IMR-90 (cell line): ENCODE measurements around the gene DIP2C. TPM values are rescaled to one million over a fixed set of nuclear protein-coding genes. Genes with fewer than 3 reads are reported as not detected.

Experiments
- ATAC-seq: fragments of 200-7000 bp; cut with Tn5 transposase; 2 replicates; pipeline ENCODE4 v1.9.1; 2020; ENCODE audit warnings: low read depth, mild to moderate bottlenecking, moderate library complexity
- BruUV-seq: library from RNA; stranded (reverse); fragments of 400-500 nt; replicated peaks from 2 replicates; lab custom pipeline; 2021; lab: Mats Ljungman, UMichigan
- CTCF ChIA-PET: fragments of 300-600 bp; formaldehyde crosslinking; extraction: SDS; loops from one replicate; lab custom pipeline; 2021; ENCODE audit warnings: antibody characterized with exemption; lab: Yijun Ruan, JAX
- POLR2A ChIA-PET: fragments of 300-600 bp; sonication (Branson Sonifier 250); formaldehyde crosslinking; loops from one replicate; lab custom pipeline; 2022; ENCODE audit warnings: antibody characterized with exemption; ENCODE audit not compliant: unreplicated experiment; lab: Charles Lee
- DNase-seq: peaks from one replicate; pipeline ENCODE4 v3.0.0; 2013
- H2AFZ ChIP-seq: replicated peaks from 2 replicates; pipeline ENCODE3; 2013; ENCODE audit warnings: low read length, mild to moderate bottlenecking; ENCODE audit not compliant: poor library complexity
- H2AK5ac ChIP-seq: 2 replicates; pipeline ENCODE4 v1.6.1; 2013; ENCODE audit warnings: low read depth, low read length, inconsistent platforms
- H2AK9ac ChIP-seq: replicated peaks from 2 replicates; pipeline ENCODE3; 2013; ENCODE audit warnings: mild to moderate bottlenecking, low read depth, low read length, moderate library complexity; ENCODE audit not compliant: poor library complexity
- H2BK120ac ChIP-seq: 2 replicates; pipeline ENCODE4 v1.6.1; 2013; ENCODE audit warnings: low read depth, low read length, inconsistent platforms
- H2BK15ac ChIP-seq: 3 replicates; pipeline ENCODE4 v1.6.1; 2013; ENCODE audit warnings: low read depth, low read length, inconsistent platforms
- H2BK20ac ChIP-seq: 2 replicates; pipeline ENCODE4 v1.6.1; 2013; ENCODE audit warnings: low read depth, mild to moderate bottlenecking, inconsistent platforms, low read length, moderate library complexity
- H2BK5ac ChIP-seq: 2 replicates; pipeline ENCODE4 v1.6.1; 2013; ENCODE audit warnings: mild to moderate bottlenecking, low read depth, low read length, inconsistent platforms; ENCODE audit not compliant: poor library complexity, severe bottlenecking
- H3K14ac ChIP-seq: replicated peaks from 2 replicates; pipeline ENCODE4 v1.6.1; 2013; ENCODE audit warnings: low read depth, low read length, inconsistent platforms
- H3K18ac ChIP-seq: 2 replicates; pipeline ENCODE4 v1.6.1; 2013; ENCODE audit warnings: low read depth, low read length, control low read depth
- H3K23ac ChIP-seq: 2 replicates; pipeline ENCODE4 v1.6.1; 2013; ENCODE audit warnings: low read depth, low read length, inconsistent platforms
- H3K27ac ChIP-seq: 2 replicates; pipeline ENCODE4 v1.5.1; 2013; ENCODE audit warnings: mild to moderate bottlenecking, control low read depth, low read length; ENCODE audit not compliant: insufficient read depth
- H3K27me3 ChIP-seq: 2 replicates; pipeline ENCODE4 v1.6.1; 2013; ENCODE audit warnings: low read length; ENCODE audit not compliant: control insufficient read depth, insufficient read depth
- H3K36me3 ChIP-seq: 2 replicates; pipeline ENCODE4 v1.6.1; 2013; ENCODE audit warnings: low read length, mixed read lengths; ENCODE audit not compliant: control insufficient read depth, insufficient read depth
- H3K4ac ChIP-seq: 2 replicates; pipeline ENCODE4 v1.6.1; 2013; ENCODE audit warnings: low read depth, low read length, inconsistent platforms
- H3K4me1 ChIP-seq: 2 replicates; pipeline ENCODE4 v1.6.1; 2013; ENCODE audit warnings: low read length, mixed read lengths; ENCODE audit not compliant: control insufficient read depth, insufficient read depth
- H3K4me2 ChIP-seq: 2 replicates; pipeline ENCODE4 v1.6.1; 2013; ENCODE audit warnings: low read depth, mild to moderate bottlenecking, control low read depth, low read length, moderate library complexity
- H3K4me3 ChIP-seq: 2 replicates; pipeline ENCODE4 v1.5.1; 2013; ENCODE audit warnings: low read depth, mild to moderate bottlenecking, control low read depth, low read length, moderate library complexity; ENCODE audit not compliant: insufficient read depth
- H3K56ac ChIP-seq: 2 replicates; pipeline ENCODE4 v1.6.1; 2013; ENCODE audit warnings: low read length, inconsistent platforms; ENCODE audit not compliant: insufficient read depth; ENCODE audit errors: extremely low read depth
- H3K79me1 ChIP-seq, 2 experiments: 2 replicates each; pipeline ENCODE4 v1.6.1; 2013; ENCODE audit warnings: low read length in 2 of 2, inconsistent platforms in 1 of 2, low read depth in 1 of 2
- H3K9ac ChIP-seq: 2 replicates; pipeline ENCODE4 v1.6.1; 2013; ENCODE audit warnings: low read depth, low read length, control low read depth
- H3K9me1 ChIP-seq: 2 replicates; pipeline ENCODE4 v1.6.1; 2013; ENCODE audit warnings: low read length, inconsistent platforms; ENCODE audit not compliant: insufficient read depth
- H3K9me3 ChIP-seq: 2 replicates; pipeline ENCODE4 v1.6.1; 2013; ENCODE audit warnings: low read length; ENCODE audit not compliant: control insufficient read depth, insufficient read depth
- H4K20me1 ChIP-seq: 2 replicates; pipeline ENCODE4 v1.6.1; 2013; ENCODE audit warnings: low read length, inconsistent platforms; ENCODE audit not compliant: insufficient read depth
- H4K5ac ChIP-seq: 2 replicates; pipeline ENCODE4 v1.6.1; 2013; ENCODE audit warnings: mild to moderate bottlenecking, low read depth, low read length, control low read depth
- H4K8ac ChIP-seq, 2 experiments: 2 replicates each; pipeline ENCODE4 v1.6.1; 2013; ENCODE audit warnings: low read depth in 2 of 2, low read length in 2 of 2, control low read depth in 1 of 2, inconsistent platforms in 1 of 2
- H4K91ac ChIP-seq: 2 replicates; pipeline ENCODE4 v1.6.1; 2013; ENCODE audit warnings: low read depth, low read length, inconsistent platforms; ENCODE audit not compliant: insufficient read depth
- BHLHE40 ChIP-seq: fragments of 150-350 bp; IDR thresholded peaks from 2 replicates; pipeline ENCODE4 v1.6.1; 2016; ENCODE audit warnings: mild to moderate bottlenecking, low read depth, low read length
- FOS ChIP-seq: fragments of 150-350 bp; IDR thresholded peaks from 2 replicates; pipeline ENCODE4 v1.6.1; 2016; ENCODE audit warnings: low read depth, low read length
- MXI1 ChIP-seq: IDR thresholded peaks from 2 replicates; pipeline ENCODE4 v1.6.1; 2012; ENCODE audit warnings: low read depth, mild to moderate bottlenecking, low read length, moderate library complexity, borderline replicate concordance
- NFE2L2 ChIP-seq: fragments of 150-350 bp; IDR thresholded peaks from 2 replicates; pipeline ENCODE4 v1.6.1; 2016; ENCODE audit warnings: low read depth, mild to moderate bottlenecking, low read length
- RCOR1 ChIP-seq: IDR thresholded peaks from 2 replicates; pipeline ENCODE4 v1.6.1; 2012; ENCODE audit warnings: mild to moderate bottlenecking, low read length, improper control_type of control experiment; ENCODE audit not compliant: insufficient replicate concordance
- SMC3 ChIP-seq: fragments of 150-350 bp; IDR thresholded peaks from 2 replicates; pipeline ENCODE4 v1.6.1; 2016; ENCODE audit warnings: low read depth, mild to moderate bottlenecking, antibody characterized with exemption, low read length, moderate library complexity
- WGBS, 2 experiments: methylation state at CpG; one replicate each; pipeline versions ENCODE4 v1.1.5 to v1.1.7; 2013; ENCODE audit warnings: missing lambda C conversion rate in 2 of 2; ENCODE audit not compliant: insufficient read length in 1 of 2; ENCODE audit errors: extremely low coverage in 2 of 2; 5-methylcytosine and 5-hydroxymethylcytosine counted together
- dilution Hi-C: fragments of 300-500 bp; cut with HindIII; formaldehyde crosslinking; loops from one replicate; pipeline ENCODE4 v1.14.3; 2018; ENCODE audit warnings: low sequenced_read_pairs; ENCODE audit not compliant: unreplicated experiment
- in situ Hi-C: fragments of 300-500 bp; cut with MboI; formaldehyde crosslinking; loops from 3 replicates; pipeline ENCODE4 v1.14.3; 2019; ENCODE audit warnings: low sequenced_read_pairs, inconsistent platforms, mixed read lengths
- intact Hi-C: fragments of 100-400 bp; cut with micrococcal nuclease; formaldehyde crosslinking; loops from 2 replicates; pipeline ENCODE4 v1.10.0; 2022
- polyA plus RNA-seq, 3 experiments: library from polyadenylated mRNA; depleted of rRNA; stranded (reverse); fragments of >200 nt; gene quantifications; 2 replicates each; pipeline ENCODE4 v1.2.3, GENCODE V29; 2012; ENCODE audit warnings: low replicate concordance in 1 of 3
- total RNA-seq: library from RNA; depleted of rRNA; stranded (reverse); fragments of >200 nt; gene quantifications from 2 replicates; pipeline ENCODE4 v1.2.3, GENCODE V29; 2012
- TF ChIP-seq, protein P1 (sequence below): conservative IDR thresholded peaks from 2 replicates; pipeline ENCODE4 v1.5.1; 2012; ENCODE audit warnings: mild to moderate bottlenecking, low read depth, low read length, improper control_type of control experiment
- TF ChIP-seq, protein P2 (sequence below): fragments of 150-350 bp; IDR thresholded peaks from 2 replicates; pipeline ENCODE4 v1.6.1; 2016; ENCODE audit warnings: low read depth, mild to moderate bottlenecking, low read length, moderate library complexity, borderline replicate concordance

DIP2C gene
- total and polyA plus RNA-seq, 2 of the 4 experiments (the other 2 are of a cell fraction), result 8.6 to 17.3 TPM

DNA sequence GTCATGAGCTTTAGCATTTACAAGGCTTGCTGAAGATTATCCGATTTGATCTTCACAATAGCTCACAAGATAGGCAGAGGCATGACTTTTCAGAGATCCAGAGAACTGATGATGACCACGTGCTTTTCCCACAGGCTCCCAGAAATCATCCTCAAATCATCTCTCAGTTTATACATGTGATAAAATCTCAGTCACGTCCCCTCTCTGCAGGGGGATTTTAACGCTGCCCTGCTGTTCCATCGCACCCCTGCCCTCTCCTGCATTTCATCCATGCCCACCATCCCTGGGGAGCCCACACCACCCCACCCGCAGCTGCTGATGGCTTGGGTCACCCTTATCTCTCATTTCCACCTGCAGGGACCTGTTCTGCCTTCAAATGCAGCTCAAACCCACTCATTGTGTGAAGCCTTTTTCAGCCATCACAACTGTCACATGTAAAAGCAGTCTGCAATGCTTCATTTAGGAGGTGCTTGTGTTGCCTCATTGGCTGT, 141.8 kb downstream of the DIP2C start:
- in situ Hi-C loops, result no loop called here
- no TSS peak for BruUV-seq

More for the DNA sequence above, 141.8 kb downstream of the DIP2C start:
- H2AFZ ChIP-seq, result no peak overlapping the region
- no peak overlapping the region for H2BK120ac ChIP-seq
- no peak overlapping the region for H3K56ac ChIP-seq
- H2BK15ac ChIP-seq, result no peak overlapping the region
- intact Hi-C loops, result no loop called here
- ATAC-seq (no peak; the same call in 1 of the 2 replicates), DNase-seq (no peak)
- H3K79me1 ChIP-seq, result peaks cover 42 to 91% of the 10 kb centered on the region in 2 experiments
- no peak overlapping the region for H2BK20ac ChIP-seq
- WGBS, 2 experiments, result 66% methylated on average over 4 of the region's 6 CpGs; no CpG with 5 or more reads in 1 of the 2 experiments
- H2AK9ac ChIP-seq, result no peak overlapping the region
- H3K4me3 ChIP-seq, result no peak overlapping the region
- H3K4me1 ChIP-seq, result peaks cover 5% of the 10 kb centered on the region
- no peak overlapping the region for H4K5ac ChIP-seq
- H2BK5ac ChIP-seq, result no peak overlapping the region
- H4K20me1 ChIP-seq, result peaks cover 82% of the 10 kb centered on the region
- H3K9me3 ChIP-seq, result no peaks in the 10 kb centered on the region
- 0 out of 2 replicates have a peak, but pooled peaks cover 2% of the 10 kb centered on the region for H3K36me3 ChIP-seq
- H3K9me1 ChIP-seq, result peaks cover 21% of the 10 kb centered on the region
- no peak overlapping the region for H3K9ac ChIP-seq
- H3K23ac ChIP-seq, result peak overlapping the region; percentile 62; the same call in 1 of the 2 replicates
- no peak overlapping the region for H3K27ac ChIP-seq
- ChIA-PET POLR2A (no interaction called here), CTCF (no interaction called here)
- no peak overlapping the region for H3K18ac ChIP-seq
- H3K27me3 ChIP-seq, result no peaks in the 10 kb centered on the region
- TF ChIP-seq MXI1, result 0 out of 2 replicates have a peak, but pooled peaks have one; percentile 23
- no peak for TF ChIP-seq FOS
- TF ChIP-seq BHLHE40, result no peak
- TF ChIP-seq, protein P1, sequence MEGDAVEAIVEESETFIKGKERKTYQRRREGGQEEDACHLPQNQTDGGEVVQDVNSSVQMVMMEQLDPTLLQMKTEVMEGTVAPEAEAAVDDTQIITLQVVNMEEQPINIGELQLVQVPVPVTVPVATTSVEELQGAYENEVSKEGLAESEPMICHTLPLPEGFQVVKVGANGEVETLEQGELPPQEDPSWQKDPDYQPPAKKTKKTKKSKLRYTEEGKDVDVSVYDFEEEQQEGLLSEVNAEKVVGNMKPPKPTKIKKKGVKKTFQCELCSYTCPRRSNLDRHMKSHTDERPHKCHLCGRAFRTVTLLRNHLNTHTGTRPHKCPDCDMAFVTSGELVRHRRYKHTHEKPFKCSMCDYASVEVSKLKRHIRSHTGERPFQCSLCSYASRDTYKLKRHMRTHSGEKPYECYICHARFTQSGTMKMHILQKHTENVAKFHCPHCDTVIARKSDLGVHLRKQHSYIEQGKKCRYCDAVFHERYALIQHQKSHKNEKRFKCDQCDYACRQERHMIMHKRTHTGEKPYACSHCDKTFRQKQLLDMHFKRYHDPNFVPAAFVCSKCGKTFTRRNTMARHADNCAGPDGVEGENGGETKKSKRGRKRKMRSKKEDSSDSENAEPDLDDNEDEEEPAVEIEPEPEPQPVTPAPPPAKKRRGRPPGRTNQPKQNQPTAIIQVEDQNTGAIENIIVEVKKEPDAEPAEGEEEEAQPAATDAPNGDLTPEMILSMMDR, result no peak
- TF ChIP-seq NFE2L2, result no peak
- TF ChIP-seq SMC3, result no peak
- TF ChIP-seq RCOR1, result no peak
- TF ChIP-seq, protein P2, sequence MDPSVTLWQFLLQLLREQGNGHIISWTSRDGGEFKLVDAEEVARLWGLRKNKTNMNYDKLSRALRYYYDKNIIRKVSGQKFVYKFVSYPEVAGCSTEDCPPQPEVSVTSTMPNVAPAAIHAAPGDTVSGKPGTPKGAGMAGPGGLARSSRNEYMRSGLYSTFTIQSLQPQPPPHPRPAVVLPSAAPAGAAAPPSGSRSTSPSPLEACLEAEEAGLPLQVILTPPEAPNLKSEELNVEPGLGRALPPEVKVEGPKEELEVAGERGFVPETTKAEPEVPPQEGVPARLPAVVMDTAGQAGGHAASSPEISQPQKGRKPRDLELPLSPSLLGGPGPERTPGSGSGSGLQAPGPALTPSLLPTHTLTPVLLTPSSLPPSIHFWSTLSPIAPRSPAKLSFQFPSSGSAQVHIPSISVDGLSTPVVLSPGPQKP, result no peak
- H3K14ac ChIP-seq, result 0 out of 2 replicates have a peak overlapping the region, but pooled peaks have one; percentile 16
- no peak overlapping the region for H4K91ac ChIP-seq
- no peak overlapping the region for H4K8ac ChIP-seq
- no peak overlapping the region for H3K4me2 ChIP-seq
- H2AK5ac ChIP-seq, result no peak overlapping the region
- dilution Hi-C loops, result no loop called here
- H3K4ac ChIP-seq, result no peak overlapping the region
